C4-2B (cell line): Measurements from ENCODE around the gene PDE4D.
"Not testable (repeated sequence)": the region's sequence is repeated elsewhere in the genome, so short reads cannot be mapped to it uniquely, and the experiment has no call there.

ENCODE experiments used
- H3K27ac ChIP-seq: fragments of 450-650 bp; 2 replicates; pipeline ENCODE4 v1.5.1; 2017
- CTCF ChIP-seq: fragments of 450-650 bp; conservative IDR thresholded peaks from 2 replicates; pipeline ENCODE4 v1.5.1; 2017; ENCODE audit warnings: mild to moderate bottlenecking
- ZFX ChIP-seq: fragments of 450-650 bp; IDR thresholded peaks from 2 replicates; pipeline ENCODE4 v1.6.1; 2017

PDE4D gene

DNA sequence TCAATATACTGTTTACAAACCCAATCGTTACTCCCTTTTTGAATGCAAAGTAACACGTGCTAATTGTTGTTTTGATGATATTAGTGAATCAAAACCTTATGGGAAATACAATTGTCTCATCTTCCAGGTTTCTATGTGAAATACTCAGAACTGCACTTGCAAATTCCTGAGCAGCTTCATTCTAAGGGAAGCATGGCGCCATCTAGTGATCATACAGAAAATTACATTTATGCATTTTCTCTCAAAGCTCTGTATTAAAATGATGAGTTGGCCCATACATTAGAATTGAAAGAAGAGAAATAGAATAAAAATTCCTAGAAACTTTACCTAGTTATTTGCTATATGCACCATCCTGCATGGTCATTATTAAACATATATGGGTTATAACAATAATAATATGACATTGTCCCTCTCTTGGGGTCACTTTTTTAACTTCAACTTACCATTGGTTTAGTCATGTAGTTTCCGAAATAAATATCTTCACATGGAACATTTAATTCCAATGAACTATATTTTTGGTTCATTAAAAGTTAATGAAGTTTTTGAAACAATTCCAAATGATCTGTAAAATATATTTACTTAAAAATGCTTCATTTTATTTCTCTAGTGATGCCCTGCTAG, 220.0 kb downstream of the PDE4D start:
- TF ChIP-seq ZFX (no peak), CTCF (peak; percentile 92)
- no peak overlapping the region for H3K27ac ChIP-seq

- no peak overlapping the region for H3K27ac ChIP-seq
- TF ChIP-seq ZFX (no peak), CTCF (no peak)
These were observed 227.0 kb downstream of the PDE4D start for GRCh38 chr5:59666440-59667068.

GRCh38 chr5:59665832-59666203, 227.7 kb downstream of the PDE4D start:
- not testable (repeated sequence) for H3K27ac ChIP-seq
- TF ChIP-seq CTCF: peak; percentile 40

GRCh38 chr5:59665086-59665831, 228.3 kb downstream of the PDE4D start:
- H3K27ac ChIP-seq: no peak overlapping the region
- no peak for TF ChIP-seq CTCF
- no peak for TF ChIP-seq ZFX

DNA sequence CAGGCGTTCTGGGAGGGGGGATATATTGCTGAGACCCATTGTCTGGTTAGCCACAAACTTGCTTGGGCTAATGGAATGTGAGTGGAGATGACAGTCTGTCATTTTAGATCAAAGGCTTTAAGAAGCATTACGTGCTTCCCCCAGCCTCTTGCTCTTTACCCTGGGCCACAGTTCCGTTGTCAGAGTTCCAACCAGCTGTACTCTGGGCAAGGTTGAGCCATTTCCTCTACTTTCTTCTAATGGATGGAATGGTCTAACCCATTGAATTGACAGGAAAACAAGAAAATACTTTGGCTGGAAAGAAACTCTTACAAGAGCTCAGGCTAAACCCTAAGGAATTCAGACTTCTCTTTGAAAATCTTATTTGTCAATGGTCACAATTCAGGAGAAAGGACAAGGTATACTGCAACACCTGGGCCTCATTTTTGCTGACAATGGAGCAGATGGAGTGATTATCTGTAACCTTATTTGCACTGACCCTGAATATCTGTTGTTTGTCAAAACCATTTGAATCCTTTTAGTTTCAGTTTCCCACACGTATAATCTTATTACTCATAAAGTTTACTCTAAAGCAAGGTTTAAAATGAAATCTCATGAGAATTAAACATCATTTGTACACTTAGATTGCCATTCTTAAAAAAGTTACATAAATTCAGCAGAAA, 231.4 kb downstream of the PDE4D start:
- no peak overlapping the region for H3K27ac ChIP-seq
- no peak for TF ChIP-seq ZFX
- TF ChIP-seq CTCF: no peak

DNA sequence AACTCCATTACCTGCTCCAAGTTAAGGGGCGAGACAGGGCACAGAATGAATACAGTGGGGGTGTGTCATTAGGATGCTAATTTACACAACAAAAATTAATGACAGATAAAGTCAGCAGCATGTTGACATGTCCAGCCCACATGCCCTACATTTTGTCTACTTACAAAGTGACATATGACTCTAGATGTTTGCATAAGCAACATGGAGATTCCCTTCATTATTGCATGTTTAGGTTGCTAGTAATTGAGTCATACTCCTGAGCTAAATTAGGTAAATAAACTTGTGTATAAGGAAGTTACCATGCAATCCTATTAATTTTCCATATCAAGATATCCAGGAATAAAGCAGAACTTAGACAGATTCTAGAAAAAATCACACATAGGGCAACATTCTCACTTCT, 232.2 kb downstream of the PDE4D start:
- no peak overlapping the region for H3K27ac ChIP-seq
- no peak for TF ChIP-seq ZFX
- TF ChIP-seq CTCF: no peak

DNA sequence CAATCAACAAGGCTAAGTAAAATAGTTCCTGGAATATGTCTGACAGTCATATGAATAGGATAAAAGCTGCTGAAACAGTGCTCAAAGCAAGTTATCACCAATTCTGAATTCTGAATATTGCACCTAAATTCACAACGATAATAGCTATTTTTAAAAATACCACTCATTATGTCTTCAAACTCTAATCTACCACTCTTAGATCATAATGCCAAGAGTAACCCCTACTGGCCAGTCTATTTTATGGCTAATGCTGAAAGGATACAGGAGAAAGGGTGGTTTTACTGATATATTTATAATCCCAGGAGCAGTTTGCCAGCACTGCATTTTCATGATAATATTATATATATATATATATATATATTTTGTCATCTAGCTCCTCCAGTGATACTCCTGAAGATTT, 232.8 kb downstream of the PDE4D start:
- no peak overlapping the region for H3K27ac ChIP-seq
- TF ChIP-seq CTCF: peak; percentile 48
- TF ChIP-seq ZFX: no peak
